Cardiac fibroblast (primary cell): ENCODE measurements around the gene NOC2L.
A peak's percentile ranks its signal among the peaks of the same experiment; 100 is the strongest.

ENCODE experiments used
- DNase-seq, 2 donors: peaks; one replicate each; pipeline versions ENCODE4 v3.0.0 to v3.0.0-alpha.2; 2010; ENCODE audit warnings: low read depth in 2 of 2
- H3K4me3 ChIP-seq, 2 donors: replicated peaks in 1 of 2; 1 replicate in 1 of 2; 2 replicates in 1 of 2; pipeline ENCODE4 v1.5.1; 2011; ENCODE audit warnings: low read depth in 2 of 2, low read length in 2 of 2, mild to moderate bottlenecking in 2 of 2, moderate library complexity in 1 of 2
- CTCF ChIP-seq: IDR thresholded peaks from one replicate; pipeline ENCODE4 v1.5.1; 2011; ENCODE audit warnings: low read depth, mild to moderate bottlenecking, low read length, inconsistent platforms

The NOC2L gene

GRCh38 chr1:931380-932172, 27.5 kb downstream of the NOC2L start:
- no peak for DNase-seq
- peak; percentile 5 for TF ChIP-seq CTCF
- H3K4me3 ChIP-seq, result no peak overlapping the region

- DNase-seq, result no peak
- H3K4me3 ChIP-seq, result no peak overlapping the region
- TF ChIP-seq CTCF, result no peak
Observed at GRCh38 chr1:930633-931138, 28.4 kb downstream of the NOC2L start.

GRCh38 chr1:929712-930632, 29.1 kb downstream of the NOC2L start:
- no peak overlapping the region for H3K4me3 ChIP-seq
- TF ChIP-seq CTCF, result no peak
- DNase-seq, result no peak

DNA sequence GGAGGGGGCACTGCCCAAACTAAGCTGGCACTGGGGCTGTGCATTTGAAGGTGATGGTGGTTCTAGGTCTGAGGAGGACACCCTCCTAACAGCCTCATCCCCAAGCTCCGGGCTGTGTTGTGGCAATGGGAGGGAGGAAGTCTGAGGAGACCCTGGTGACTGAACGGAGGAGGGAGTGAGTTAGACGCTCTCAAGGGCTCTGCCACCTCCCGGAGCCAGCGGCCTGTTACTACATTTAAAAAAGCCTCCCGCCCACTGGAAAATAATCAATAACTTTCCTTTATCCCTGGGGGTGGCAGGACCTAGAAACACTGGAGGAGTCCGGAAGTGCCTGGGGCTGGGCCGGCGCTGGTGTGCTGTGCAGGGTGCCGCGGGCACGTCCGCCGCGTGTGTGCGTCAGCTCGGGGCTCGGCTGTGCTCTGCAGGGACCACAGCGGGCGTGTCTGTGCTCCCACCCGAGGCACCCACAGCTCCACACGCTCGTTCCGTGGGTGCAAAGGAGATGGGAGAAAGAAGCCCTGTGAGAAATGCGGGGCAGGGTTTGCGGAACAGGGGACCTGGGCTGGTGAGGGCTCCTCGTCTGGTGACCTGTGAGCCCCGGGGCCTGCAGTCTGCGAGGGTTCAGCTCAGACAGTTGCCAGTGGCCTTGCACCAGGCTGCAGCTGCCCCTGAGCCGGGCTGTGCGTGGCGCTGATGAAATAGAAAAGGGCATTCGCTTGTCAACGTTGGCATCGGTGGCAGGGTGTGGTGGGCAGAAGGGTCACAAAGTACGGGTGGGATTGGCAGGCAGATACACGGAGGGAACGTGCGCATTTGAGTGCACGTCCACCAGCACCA, 30.0 kb downstream of the NOC2L start:
- TF ChIP-seq CTCF, result no peak
- no peak for DNase-seq
- H3K4me3 ChIP-seq, result no peak overlapping the region

GRCh38 chr1:927748-928147, 31.3 kb downstream of the NOC2L start:
- DNase-seq, result no peak
- TF ChIP-seq CTCF, result no peak
- H3K4me3 ChIP-seq, result no peak overlapping the region

DNA sequence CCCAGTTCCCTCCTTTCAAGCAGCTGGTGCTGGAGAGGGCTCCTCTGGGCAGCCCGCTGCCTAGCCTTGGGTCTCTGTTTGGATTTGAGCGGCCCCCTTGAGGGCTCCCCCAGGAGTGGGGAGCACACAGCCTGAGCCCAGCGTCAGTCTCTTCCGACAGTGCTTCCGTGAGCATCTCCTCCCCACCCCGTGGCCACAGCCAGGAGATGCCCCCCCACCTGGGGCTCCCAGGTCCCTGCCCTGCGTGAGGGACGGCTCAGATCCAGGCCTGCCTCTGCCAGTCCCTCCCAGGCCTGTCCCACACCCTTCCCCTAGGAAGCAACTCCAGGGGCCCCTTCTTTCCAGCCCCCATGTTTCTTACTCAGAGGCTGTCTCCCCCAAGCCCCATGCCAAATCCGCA, 31.8 kb downstream of the NOC2L start:
- TF ChIP-seq CTCF, result no peak

More for the DNA sequence above, 31.8 kb downstream of the NOC2L start:
- H3K4me3 ChIP-seq, result no peak overlapping the region
- no peak for DNase-seq
